Activated B cell treated with CpG ODN at 0.5 μM for 24 hours (primary cell): ENCODE measurements around the gene RUVBL1. TPM values are rescaled to one million over a fixed set of nuclear protein-coding genes. Genes with fewer than 3 reads are reported as not detected.

Experiments
- ATAC-seq: fragments of 200-7000 bp; cut with Tn5 transposase; one replicate; pipeline ENCODE4 v1.10.0; 2021; ENCODE audit warnings: low read depth, mild to moderate bottlenecking, moderate library complexity
- CTCF ChIA-PET: fragments of 350-600 bp; sonication (Branson Sonifier 250); formaldehyde crosslinking; loops from one replicate; lab custom pipeline; 2021; ENCODE audit warnings: antibody characterized with exemption; lab: Charles Lee
- POLR2A ChIA-PET: fragments of 350-600 bp; sonication (Branson Sonifier 250); formaldehyde crosslinking; loops from one replicate; lab custom pipeline; 2021; ENCODE audit warnings: antibody characterized with exemption; lab: Charles Lee
- DNase-seq: peaks from one replicate; pipeline ENCODE4 v3.0.0; 2022
- H3K27ac Mint-ChIP-seq: one replicate; pipeline ENCODE4 v1.8.0; 2020; ENCODE audit warnings: mixed read lengths
- H3K27me3 Mint-ChIP-seq: one replicate; pipeline ENCODE4 v1.8.0; 2021; ENCODE audit warnings: mixed read lengths
- H3K36me3 Mint-ChIP-seq: one replicate; pipeline ENCODE4 v1.8.0; 2021; ENCODE audit warnings: low read depth, mixed read lengths
- H3K4me1 Mint-ChIP-seq: one replicate; pipeline ENCODE4 v1.8.0; 2021; ENCODE audit warnings: mixed read lengths
- H3K4me3 Mint-ChIP-seq: one replicate; pipeline ENCODE4 v1.8.0; 2020; ENCODE audit warnings: mild to moderate bottlenecking, mixed read lengths
- H3K9me3 Mint-ChIP-seq: one replicate; pipeline ENCODE4 v1.8.0; 2020; ENCODE audit warnings: mixed read lengths
- CTCF ChIP-seq: fragments of 200-600 bp; IDR thresholded peaks from one replicate; pipeline ENCODE4 v1.8.0; 2022; ENCODE audit warnings: antibody characterized with exemption, mild to moderate bottlenecking
- intact Hi-C: fragments of 100-400 bp; cut with micrococcal nuclease; formaldehyde crosslinking; loops from one replicate; pipeline ENCODE4 v1.15.1; 2024
- total RNA-seq: library from RNA; stranded (reverse); gene quantifications from 2 replicates; pipeline ENCODE4 v1.2.3, GENCODE V29; 2022

The RUVBL1 gene
- total RNA-seq, 1 donor from 2014 or later = 44.8 TPM

GRCh38 chr3:128098234-128098633 is 25.4 kb downstream of the RUVBL1 start:
- no peaks in the 10 kb centered on the region for H3K27me3 Mint-ChIP-seq
- intact Hi-C loops = no loop called here
- H3K36me3 Mint-ChIP-seq = peaks cover 90% of the 10 kb centered on the region
- ATAC-seq (no peak), DNase-seq (no peak)
- no peak overlapping the region for H3K4me3 Mint-ChIP-seq
- H3K9me3 Mint-ChIP-seq = no peaks in the 10 kb centered on the region
- no peak for TF ChIP-seq CTCF
- CTCF ChIA-PET = no interaction called here
- no peaks in the 10 kb centered on the region for H3K4me1 Mint-ChIP-seq
- no peak overlapping the region for H3K27ac Mint-ChIP-seq
- POLR2A ChIA-PET = no interaction called here

GRCh38 chr3:128095222-128095703 is 28.3 kb downstream of the RUVBL1 start:
- intact Hi-C loops = loop anchor here (1.0 kb wide), 6 partner anchors 38 to 513 kb away; no protein-coding TSS in a partner anchor
- ATAC-seq (peak; percentile 97), DNase-seq (peak; percentile 58)
- H3K4me1 Mint-ChIP-seq = no peaks in the 10 kb centered on the region
- H3K27me3 Mint-ChIP-seq = no peaks in the 10 kb centered on the region
- no peaks in the 10 kb centered on the region for H3K9me3 Mint-ChIP-seq
- no peak overlapping the region for H3K27ac Mint-ChIP-seq
- H3K36me3 Mint-ChIP-seq = peaks cover 79% of the 10 kb centered on the region
- ChIA-PET POLR2A (interaction anchor here (0.6 to 1.7 kb wide), 3 partner anchors 21 to 38 kb away, joined by 3 to 9 read pairs (median 5); partner anchors contain the start of gene RUVBL1), CTCF (interaction anchor here (0.8 to 3.2 kb wide), 11 partner anchors 8 to 512 kb away, joined by 3 to 42 read pairs (median 5); partner anchors contain the start of gene RUVBL1)
- TF ChIP-seq CTCF = no peak
- H3K4me3 Mint-ChIP-seq = no peak overlapping the region

DNA sequence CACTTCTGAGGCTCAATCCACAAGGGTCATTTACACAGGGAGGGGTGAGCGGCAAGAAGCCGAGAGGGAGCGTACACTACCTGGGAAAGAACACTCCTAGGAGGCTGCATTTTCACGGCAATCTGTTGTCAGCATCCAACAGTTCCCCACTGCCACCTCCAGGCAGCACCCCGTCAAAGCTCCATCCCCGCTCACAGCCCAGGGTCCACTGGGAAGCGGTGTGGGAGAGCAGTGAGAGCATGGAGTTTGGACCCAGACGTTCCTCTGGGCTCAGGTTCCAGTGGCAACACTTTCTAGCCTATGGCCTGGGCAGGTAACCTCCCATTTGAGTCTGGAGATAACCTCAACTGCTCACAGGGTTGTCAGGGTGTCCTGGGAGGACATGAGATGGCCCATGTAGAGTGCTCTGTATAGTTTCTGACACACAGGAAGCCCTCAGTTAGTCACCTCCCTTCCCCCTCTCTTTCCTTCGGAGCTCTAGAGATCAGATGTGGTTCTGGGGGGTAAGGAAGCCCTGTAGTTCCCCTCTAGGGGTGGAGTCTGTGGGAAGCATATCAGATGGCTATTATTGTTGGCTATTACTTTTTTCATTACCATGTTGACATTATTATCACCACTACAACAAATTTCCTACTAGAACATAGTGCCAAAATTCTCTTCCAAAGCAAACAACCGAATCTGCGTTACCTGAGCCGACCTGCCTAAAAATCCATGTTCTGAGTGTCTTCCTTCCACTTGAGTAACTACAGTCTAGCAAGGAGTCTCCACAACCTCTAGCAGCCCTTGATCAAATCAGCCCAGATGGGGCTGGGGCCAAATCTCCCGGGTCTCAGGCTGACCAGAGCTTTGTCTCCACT is 29.1 kb downstream of the RUVBL1 start:
- DNase-seq = no peak
- intact Hi-C loops = loop anchor here (1.0 kb wide), 6 partner anchors 39 to 514 kb away; no protein-coding TSS in a partner anchor

GRCh38 chr3:128091586-128091985 is 32.0 kb downstream of the RUVBL1 start:
- H3K36me3 Mint-ChIP-seq = peaks cover 60% of the 10 kb centered on the region
- no peak for TF ChIP-seq CTCF
- no peaks in the 10 kb centered on the region for H3K4me1 Mint-ChIP-seq
- ATAC-seq (no peak), DNase-seq (no peak)
- intact Hi-C loops = no loop called here
- H3K27ac Mint-ChIP-seq = no peak overlapping the region
- H3K9me3 Mint-ChIP-seq = no peaks in the 10 kb centered on the region
- ChIA-PET POLR2A (no interaction called here), CTCF (interaction anchor here (0.5 to 1.4 kb wide), 2 partner anchors 17 to 42 kb away, joined by 3 to 4 read pairs; no protein-coding TSS in a partner anchor)
- no peak overlapping the region for H3K4me3 Mint-ChIP-seq
- no peaks in the 10 kb centered on the region for H3K27me3 Mint-ChIP-seq

More for the DNA sequence above, 29.1 kb downstream of the RUVBL1 start:
- ChIA-PET CTCF (interaction anchor here (0.9 to 3.2 kb wide), 10 partner anchors 7 to 513 kb away, joined by 3 to 42 read pairs (median 5); partner anchors contain the start of gene RUVBL1), POLR2A (interaction anchor here (1.2 to 1.7 kb wide), 2 partner anchors 29 to 39 kb away, joined by 5 to 9 read pairs; partner anchors contain the start of gene RUVBL1)
- H3K9me3 Mint-ChIP-seq = no peaks in the 10 kb centered on the region
- no peaks in the 10 kb centered on the region for H3K27me3 Mint-ChIP-seq
- no peak for ATAC-seq
- H3K4me1 Mint-ChIP-seq = no peaks in the 10 kb centered on the region
- TF ChIP-seq CTCF = no peak
- peaks cover 74% of the 10 kb centered on the region for H3K36me3 Mint-ChIP-seq
- H3K27ac Mint-ChIP-seq = no peak overlapping the region
- H3K4me3 Mint-ChIP-seq = no peak overlapping the region

- H3K27ac Mint-ChIP-seq = no peak overlapping the region
- H3K4me3 Mint-ChIP-seq = no peak overlapping the region
- intact Hi-C loops = no loop called here
- ChIA-PET CTCF (no interaction called here), POLR2A (no interaction called here)
- no peak for TF ChIP-seq CTCF
- H3K27me3 Mint-ChIP-seq = no peaks in the 10 kb centered on the region
- no peaks in the 10 kb centered on the region for H3K9me3 Mint-ChIP-seq
- H3K4me1 Mint-ChIP-seq = no peaks in the 10 kb centered on the region
- DNase-seq = no peak
- ATAC-seq = no peak
- H3K36me3 Mint-ChIP-seq = peaks cover 65% of the 10 kb centered on the region
Measured at GRCh38 chr3:128089135-128089534, 34.5 kb downstream of the RUVBL1 start.
